NCI-H1694 (cell line): ENCODE results near the gene PRCC.

Experiments used
- DNase-seq: peaks from one replicate; lab custom pipeline; 2025; lab: John Stamatoyannopoulos, UW

PRCC gene

DNA sequence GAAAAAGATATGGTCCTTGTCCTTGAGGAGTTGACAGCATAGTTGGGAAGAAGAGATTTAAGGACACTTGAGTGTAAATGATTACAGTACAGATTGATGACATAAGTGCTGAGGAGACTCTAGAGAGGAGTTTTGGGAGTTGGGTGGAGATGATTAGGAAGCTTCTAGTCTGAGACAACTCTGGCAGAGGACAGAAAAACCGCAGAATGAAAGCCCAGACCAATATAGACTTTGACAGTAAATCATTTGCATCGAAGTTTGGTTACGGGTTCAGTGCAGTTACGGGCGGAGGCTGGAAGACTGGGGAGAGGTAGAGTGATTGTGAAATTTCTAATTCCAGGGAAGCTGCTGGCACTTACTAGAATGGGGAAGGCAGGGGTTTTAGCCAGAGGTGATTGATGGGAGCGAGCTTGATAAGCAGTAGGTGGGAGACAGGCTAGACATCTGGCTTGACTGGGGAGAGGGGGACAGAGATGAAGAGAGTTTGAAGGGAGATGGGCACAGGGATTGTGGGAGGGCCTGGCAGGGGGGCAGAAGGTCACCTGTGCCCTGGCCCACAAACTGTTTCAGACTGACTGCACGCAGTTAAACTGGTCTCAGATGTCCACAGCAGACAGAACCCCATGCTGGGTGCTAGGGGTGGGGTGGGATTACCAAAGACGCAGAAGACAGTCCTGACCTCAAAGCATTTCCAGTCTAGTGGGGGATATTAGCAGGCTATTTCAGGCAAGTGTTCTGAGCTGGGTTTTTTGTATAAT lies 29.2 kb downstream of the PRCC start:
- no peak for DNase-seq

- peak; percentile 76 for DNase-seq
Observed at GRCh38 chr1:156797212-156797871, 30.0 kb downstream of the PRCC start.

GRCh38 chr1:156801409-156802121 lies 34.2 kb downstream of the PRCC start:
- DNase-seq: no peak

- DNase-seq: no peak
Observed at GRCh38 chr1:156802421-156802935, 35.1 kb downstream of the PRCC start.

DNA sequence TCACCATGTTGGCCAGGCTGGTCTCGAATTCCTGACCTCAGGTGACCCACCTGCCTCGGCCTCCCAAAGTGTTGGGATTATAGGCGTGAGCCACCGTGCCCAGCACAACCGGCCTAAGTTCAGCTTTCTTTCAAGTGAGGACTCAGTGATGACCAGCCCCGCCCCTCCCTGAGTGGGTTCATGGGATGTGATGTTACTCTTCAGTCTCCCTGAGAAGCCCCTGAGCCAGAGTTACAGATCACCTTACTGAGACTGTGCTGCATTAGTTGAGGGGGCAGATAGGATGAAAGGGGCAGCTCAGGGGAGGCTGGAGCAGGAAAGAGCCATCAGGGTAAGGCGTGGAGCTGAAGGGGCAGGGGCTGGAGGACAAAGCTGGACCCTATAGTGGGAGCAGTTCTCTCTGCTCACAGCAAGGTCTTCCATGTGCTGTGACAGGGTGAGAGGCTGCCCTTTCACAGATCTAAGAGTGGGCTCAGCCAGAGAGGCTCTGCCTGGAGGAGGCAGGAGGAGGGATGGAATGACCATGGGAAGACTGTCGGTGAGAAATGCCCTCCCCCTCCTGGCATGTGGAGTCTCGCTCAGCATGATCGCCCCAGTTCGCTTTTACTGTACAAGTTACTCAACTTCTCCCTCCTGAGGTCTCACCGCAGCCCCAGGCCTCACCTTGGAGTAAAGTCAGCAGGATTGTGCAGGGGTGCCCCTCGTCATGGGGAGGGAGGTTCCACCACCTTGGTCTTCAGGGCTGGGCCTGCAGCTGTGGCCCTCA lies 35.9 kb downstream of the PRCC start:
- no peak for DNase-seq

DNA sequence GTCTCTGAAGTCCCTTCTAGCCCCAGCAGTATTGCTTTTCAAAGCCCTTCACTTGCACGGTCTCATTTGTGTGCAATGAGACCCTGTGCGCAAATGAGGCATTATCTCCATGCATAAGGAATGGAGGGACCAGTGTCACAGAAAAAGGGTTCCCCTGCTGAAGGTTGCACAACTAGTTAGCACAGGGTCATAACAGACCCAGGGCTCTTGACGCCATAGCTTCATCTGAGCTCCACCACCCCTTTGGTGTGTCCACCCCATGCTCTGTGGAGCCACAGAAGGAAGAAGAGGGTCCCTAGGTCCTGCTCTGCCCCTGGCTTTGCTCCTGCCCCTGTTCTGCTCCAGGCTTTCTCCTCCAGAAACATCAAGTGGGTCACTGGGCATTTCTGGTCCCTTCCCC lies 36.7 kb downstream of the PRCC start:
- DNase-seq: no peak

DNA sequence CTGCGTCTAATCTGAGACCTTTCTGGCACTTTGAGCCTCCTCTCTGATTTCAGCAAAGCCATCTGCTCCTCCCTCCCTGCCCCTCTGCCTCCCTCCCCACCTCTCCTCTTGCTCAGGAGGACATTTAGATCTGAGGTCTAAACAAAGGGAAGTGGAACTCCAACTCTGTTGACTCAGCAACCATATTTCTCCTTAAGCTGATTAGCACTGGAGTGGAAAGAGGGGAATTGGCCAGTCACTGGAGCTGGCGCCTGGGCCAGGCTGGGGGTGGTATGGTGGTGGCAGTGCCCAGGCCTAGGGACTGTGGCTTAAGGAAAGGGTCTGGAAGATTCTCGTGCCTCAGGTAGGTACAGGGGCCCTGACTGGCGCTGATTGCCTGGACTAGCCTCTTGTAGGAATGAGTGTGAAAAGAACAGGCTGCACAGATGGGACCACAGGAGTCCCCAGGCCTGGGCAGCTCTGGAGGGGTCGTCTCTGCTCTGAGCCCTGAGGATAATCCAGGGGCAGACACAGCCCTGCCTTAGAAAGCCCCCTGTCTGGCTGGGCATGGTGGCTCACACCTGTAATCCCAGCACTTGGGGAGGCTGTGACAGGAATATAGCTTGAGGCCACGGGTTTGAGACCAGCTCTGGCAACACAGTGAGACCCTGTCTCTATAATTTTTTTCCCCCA lies 37.4 kb downstream of the PRCC start:
- DNase-seq: no peak

DNA sequence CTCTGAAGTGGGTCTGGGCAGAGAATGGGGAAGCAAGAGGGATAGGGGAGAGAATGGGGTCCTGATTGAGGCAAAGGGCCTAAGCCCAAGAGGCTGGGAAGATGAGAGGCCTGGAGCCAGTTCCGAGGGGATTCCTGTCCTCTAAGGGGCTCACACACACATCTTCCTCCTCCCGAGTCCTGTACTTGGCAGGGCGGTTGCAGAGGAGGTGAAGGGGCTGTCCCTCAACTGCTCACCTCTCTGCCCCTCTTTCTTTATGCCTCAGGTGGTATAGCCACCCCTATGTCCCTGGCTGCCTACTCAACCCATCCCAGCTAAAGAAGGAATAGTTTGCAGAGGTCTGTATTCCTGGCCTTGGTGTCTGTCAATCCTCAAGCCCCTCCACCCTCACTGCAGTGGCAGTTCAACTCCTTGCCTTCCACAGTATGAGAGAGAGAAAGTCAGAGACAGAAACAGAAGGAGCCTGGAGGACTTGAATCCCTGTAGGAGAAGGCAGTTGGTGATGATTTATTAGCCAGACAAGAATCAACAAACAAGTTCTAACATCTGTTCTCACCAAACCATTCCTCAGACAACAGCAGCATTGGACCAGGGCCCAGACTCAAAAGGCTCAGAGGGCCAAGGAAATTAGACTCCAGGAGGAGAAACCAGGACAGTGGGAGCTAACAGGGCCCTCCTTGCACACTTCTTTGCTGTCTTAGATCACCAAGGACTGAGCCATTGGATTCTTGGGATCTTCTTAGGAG lies 38.6 kb downstream of the PRCC start:
- no peak for DNase-seq

- no peak for DNase-seq
Observed at GRCh38 chr1:156806512-156807440, 39.4 kb downstream of the PRCC start.

DNA sequence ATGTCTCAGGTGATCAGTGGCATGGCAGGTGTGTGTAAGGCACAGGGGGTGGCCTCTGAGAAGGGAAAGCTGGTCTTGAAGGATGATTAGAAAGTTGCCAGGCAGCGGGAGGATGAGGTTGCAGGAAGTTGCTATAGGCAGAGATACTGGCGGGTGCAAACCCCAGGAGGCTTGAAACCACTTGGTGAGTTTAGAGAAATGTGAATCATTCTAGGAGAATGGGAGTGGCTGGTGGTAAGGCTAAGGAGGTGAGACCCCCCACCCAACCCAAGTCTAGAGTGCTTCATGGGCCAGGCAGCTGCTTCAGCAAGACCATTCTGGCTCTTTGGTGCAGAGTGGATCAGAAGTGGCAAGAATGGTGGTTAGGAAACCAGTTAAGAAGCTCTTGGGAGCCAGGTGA lies 40.3 kb downstream of the PRCC start:
- no peak for DNase-seq

DNA sequence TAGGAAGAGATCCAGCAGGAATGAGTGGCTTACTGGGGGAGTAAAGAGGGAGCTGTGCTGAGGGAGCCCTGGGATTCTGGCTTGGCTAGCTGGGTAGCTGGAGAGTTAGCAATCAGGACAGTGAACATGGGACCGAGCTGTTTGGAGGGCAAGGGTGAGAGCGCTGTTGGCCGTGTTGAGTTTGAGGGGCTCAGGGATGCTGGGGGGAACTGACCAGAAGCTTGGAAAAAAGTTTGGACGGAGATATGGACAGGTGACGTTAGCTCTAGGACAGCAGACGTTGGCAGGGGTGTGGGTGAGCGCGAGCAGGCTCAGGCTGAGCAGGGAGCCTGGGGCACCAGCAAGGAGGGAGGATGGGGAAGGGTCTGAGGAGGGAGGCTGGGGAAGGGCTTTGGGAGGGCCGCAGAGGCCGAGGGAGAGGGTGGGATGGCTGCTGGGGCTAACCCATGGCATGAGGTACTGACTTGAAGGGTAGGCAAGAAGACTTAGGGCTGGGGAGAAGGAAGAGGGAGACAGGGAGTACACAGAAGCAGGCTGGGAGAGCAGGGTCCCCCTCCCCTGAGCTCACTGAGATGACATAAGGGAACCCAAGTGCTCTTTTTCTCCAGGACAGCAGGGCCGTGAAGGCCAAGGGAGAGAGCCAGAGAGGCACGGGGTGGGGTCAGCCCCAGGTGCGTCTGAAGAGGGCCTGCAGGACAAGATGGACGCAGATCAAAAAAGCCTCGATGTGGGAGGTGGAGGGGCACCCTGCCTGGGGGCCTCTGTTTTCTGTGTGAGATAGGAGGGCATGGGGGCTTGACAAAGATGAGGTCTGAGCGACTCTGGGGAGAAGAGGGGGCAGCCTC lies 41.1 kb downstream of the PRCC start:
- no peak for DNase-seq

- DNase-seq: no peak
Observed at GRCh38 chr1:156809281-156809680, 41.9 kb downstream of the PRCC start.

GRCh38 chr1:156809711-156810366 lies 42.5 kb downstream of the PRCC start:
- no peak for DNase-seq

DNA sequence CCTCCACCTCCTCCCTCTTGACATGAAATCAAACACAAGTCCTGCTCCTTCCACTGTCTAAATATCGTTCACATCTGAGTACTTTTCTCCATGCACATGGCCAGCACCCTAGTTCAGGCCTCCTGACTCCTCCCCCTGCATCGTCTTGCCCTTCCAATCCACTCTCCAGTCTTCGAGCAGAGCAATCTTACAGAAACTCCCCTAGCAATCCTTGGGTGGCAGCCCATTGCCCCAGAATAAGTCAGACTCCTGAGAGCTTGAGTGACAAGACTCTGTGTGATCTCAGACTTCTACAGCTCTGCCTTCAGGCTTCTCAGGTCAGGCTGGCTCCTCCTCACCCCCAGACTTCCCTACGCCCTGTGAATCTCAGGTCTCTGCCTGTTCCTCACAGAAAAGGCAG lies 43.8 kb downstream of the PRCC start:
- DNase-seq: no peak

DNA sequence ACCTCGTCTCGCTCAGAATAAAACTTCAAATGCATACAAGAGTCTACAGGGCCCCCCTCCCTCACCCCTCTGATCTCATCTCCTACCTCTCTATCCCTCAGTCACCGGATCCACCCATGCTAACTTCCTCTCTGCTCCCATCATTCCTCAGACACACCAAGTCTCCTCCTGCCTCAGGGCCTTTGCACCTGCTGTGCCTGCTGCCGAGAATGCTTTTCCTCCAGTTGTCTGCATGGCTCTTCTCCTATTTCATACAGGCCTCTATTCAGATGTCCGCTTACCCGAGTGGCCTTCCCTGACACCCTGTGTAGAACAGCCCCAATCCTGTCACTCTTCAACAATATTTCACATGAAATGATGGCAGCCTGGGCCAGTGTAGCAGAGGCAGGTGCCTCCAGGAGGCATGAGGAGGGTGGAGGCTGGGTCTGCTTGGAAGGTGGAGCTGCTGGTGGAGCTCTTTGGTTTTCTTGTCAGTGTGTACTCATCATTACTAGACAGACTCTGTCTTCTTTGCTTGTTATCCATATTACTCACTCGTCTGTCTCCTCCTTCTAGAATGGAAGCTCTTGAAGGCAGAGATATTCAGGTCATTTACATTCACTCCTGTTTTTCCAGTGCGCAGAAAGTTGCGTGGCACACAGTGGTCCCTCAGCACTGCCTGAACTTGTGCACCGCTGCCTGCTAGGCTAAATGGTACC lies 45.1 kb downstream of the PRCC start:
- no peak for DNase-seq

DNA sequence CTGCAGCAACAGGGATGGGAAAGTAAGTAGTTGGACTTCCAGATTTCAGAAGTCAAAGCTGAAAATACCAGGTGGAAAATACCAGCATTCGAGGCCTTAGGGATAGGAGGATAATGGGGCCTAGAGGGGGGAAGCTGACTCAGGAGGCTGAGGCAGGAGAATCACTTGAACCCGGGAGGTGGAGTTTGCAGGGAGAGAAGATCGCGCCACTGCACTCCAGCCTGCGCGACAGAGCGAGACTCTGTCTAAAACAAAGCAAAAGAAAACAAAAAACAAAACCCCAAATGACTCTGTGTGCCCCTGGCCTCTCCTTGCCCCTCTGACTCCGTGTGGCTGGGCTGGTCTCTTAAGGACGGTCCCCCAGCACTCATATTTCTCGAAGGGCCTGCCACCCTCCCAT lies 46.0 kb downstream of the PRCC start:
- DNase-seq: no peak

- no peak for DNase-seq
Observed at GRCh38 chr1:156813750-156814570, 46.6 kb downstream of the PRCC start.
